IMR-90 (cell line): ENCODE data around the gene TRIP6. TPM values are rescaled to one million over a fixed set of nuclear protein-coding genes. Genes with fewer than 3 reads are reported as not detected.

ENCODE experiments used
- ATAC-seq: fragments of 200-7000 bp; cut with Tn5 transposase; 2 replicates; pipeline ENCODE4 v1.9.1; 2020; ENCODE audit warnings: low read depth, mild to moderate bottlenecking, moderate library complexity
- BruUV-seq: library from RNA; stranded (reverse); fragments of 400-500 nt; replicated peaks from 2 replicates; lab custom pipeline; 2021; lab: Mats Ljungman, UMichigan
- CTCF ChIA-PET: fragments of 300-600 bp; formaldehyde crosslinking; extraction: SDS; loops from one replicate; lab custom pipeline; 2021; ENCODE audit warnings: antibody characterized with exemption; lab: Yijun Ruan, JAX
- POLR2A ChIA-PET: fragments of 300-600 bp; sonication (Branson Sonifier 250); formaldehyde crosslinking; loops from one replicate; lab custom pipeline; 2022; ENCODE audit warnings: antibody characterized with exemption; ENCODE audit not compliant: unreplicated experiment; lab: Charles Lee
- DNase-seq: peaks from one replicate; pipeline ENCODE4 v3.0.0; 2013
- H2AFZ ChIP-seq: replicated peaks from 2 replicates; pipeline ENCODE3; 2013; ENCODE audit warnings: low read length, mild to moderate bottlenecking; ENCODE audit not compliant: poor library complexity
- H2AK5ac ChIP-seq: 2 replicates; pipeline ENCODE4 v1.6.1; 2013; ENCODE audit warnings: low read depth, low read length, inconsistent platforms
- H2AK9ac ChIP-seq: replicated peaks from 2 replicates; pipeline ENCODE3; 2013; ENCODE audit warnings: mild to moderate bottlenecking, low read depth, low read length, moderate library complexity; ENCODE audit not compliant: poor library complexity
- H2BK120ac ChIP-seq: 2 replicates; pipeline ENCODE4 v1.6.1; 2013; ENCODE audit warnings: low read depth, low read length, inconsistent platforms
- H2BK15ac ChIP-seq: 3 replicates; pipeline ENCODE4 v1.6.1; 2013; ENCODE audit warnings: low read depth, low read length, inconsistent platforms
- H2BK20ac ChIP-seq: 2 replicates; pipeline ENCODE4 v1.6.1; 2013; ENCODE audit warnings: low read depth, mild to moderate bottlenecking, inconsistent platforms, low read length, moderate library complexity
- H2BK5ac ChIP-seq: 2 replicates; pipeline ENCODE4 v1.6.1; 2013; ENCODE audit warnings: mild to moderate bottlenecking, low read depth, low read length, inconsistent platforms; ENCODE audit not compliant: poor library complexity, severe bottlenecking
- H3K14ac ChIP-seq: replicated peaks from 2 replicates; pipeline ENCODE4 v1.6.1; 2013; ENCODE audit warnings: low read depth, low read length, inconsistent platforms
- H3K18ac ChIP-seq: 2 replicates; pipeline ENCODE4 v1.6.1; 2013; ENCODE audit warnings: low read depth, low read length, control low read depth
- H3K23ac ChIP-seq: 2 replicates; pipeline ENCODE4 v1.6.1; 2013; ENCODE audit warnings: low read depth, low read length, inconsistent platforms
- H3K27ac ChIP-seq: 2 replicates; pipeline ENCODE4 v1.5.1; 2013; ENCODE audit warnings: mild to moderate bottlenecking, control low read depth, low read length; ENCODE audit not compliant: insufficient read depth
- H3K27me3 ChIP-seq: 2 replicates; pipeline ENCODE4 v1.6.1; 2013; ENCODE audit warnings: low read length; ENCODE audit not compliant: control insufficient read depth, insufficient read depth
- H3K36me3 ChIP-seq: 2 replicates; pipeline ENCODE4 v1.6.1; 2013; ENCODE audit warnings: low read length, mixed read lengths; ENCODE audit not compliant: control insufficient read depth, insufficient read depth
- H3K4ac ChIP-seq: 2 replicates; pipeline ENCODE4 v1.6.1; 2013; ENCODE audit warnings: low read depth, low read length, inconsistent platforms
- H3K4me1 ChIP-seq: 2 replicates; pipeline ENCODE4 v1.6.1; 2013; ENCODE audit warnings: low read length, mixed read lengths; ENCODE audit not compliant: control insufficient read depth, insufficient read depth
- H3K4me2 ChIP-seq: 2 replicates; pipeline ENCODE4 v1.6.1; 2013; ENCODE audit warnings: low read depth, mild to moderate bottlenecking, control low read depth, low read length, moderate library complexity
- H3K4me3 ChIP-seq: 2 replicates; pipeline ENCODE4 v1.5.1; 2013; ENCODE audit warnings: low read depth, mild to moderate bottlenecking, control low read depth, low read length, moderate library complexity; ENCODE audit not compliant: insufficient read depth
- H3K56ac ChIP-seq: 2 replicates; pipeline ENCODE4 v1.6.1; 2013; ENCODE audit warnings: low read length, inconsistent platforms; ENCODE audit not compliant: insufficient read depth; ENCODE audit errors: extremely low read depth
- H3K79me1 ChIP-seq, 2 experiments: 2 replicates each; pipeline ENCODE4 v1.6.1; 2013; ENCODE audit warnings: low read length in 2 of 2, inconsistent platforms in 1 of 2, low read depth in 1 of 2
- H3K9ac ChIP-seq: 2 replicates; pipeline ENCODE4 v1.6.1; 2013; ENCODE audit warnings: low read depth, low read length, control low read depth
- H3K9me1 ChIP-seq: 2 replicates; pipeline ENCODE4 v1.6.1; 2013; ENCODE audit warnings: low read length, inconsistent platforms; ENCODE audit not compliant: insufficient read depth
- H3K9me3 ChIP-seq: 2 replicates; pipeline ENCODE4 v1.6.1; 2013; ENCODE audit warnings: low read length; ENCODE audit not compliant: control insufficient read depth, insufficient read depth
- H4K20me1 ChIP-seq: 2 replicates; pipeline ENCODE4 v1.6.1; 2013; ENCODE audit warnings: low read length, inconsistent platforms; ENCODE audit not compliant: insufficient read depth
- H4K5ac ChIP-seq: 2 replicates; pipeline ENCODE4 v1.6.1; 2013; ENCODE audit warnings: mild to moderate bottlenecking, low read depth, low read length, control low read depth
- H4K8ac ChIP-seq, 2 experiments: 2 replicates each; pipeline ENCODE4 v1.6.1; 2013; ENCODE audit warnings: low read depth in 2 of 2, low read length in 2 of 2, control low read depth in 1 of 2, inconsistent platforms in 1 of 2
- H4K91ac ChIP-seq: 2 replicates; pipeline ENCODE4 v1.6.1; 2013; ENCODE audit warnings: low read depth, low read length, inconsistent platforms; ENCODE audit not compliant: insufficient read depth
- BHLHE40 ChIP-seq: fragments of 150-350 bp; IDR thresholded peaks from 2 replicates; pipeline ENCODE4 v1.6.1; 2016; ENCODE audit warnings: mild to moderate bottlenecking, low read depth, low read length
- CEBPB ChIP-seq: IDR thresholded peaks from 2 replicates; pipeline ENCODE4 v1.6.1; 2012; ENCODE audit warnings: low read depth, low read length, improper control_type of control experiment
- CHD1 ChIP-seq: IDR thresholded peaks from 2 replicates; pipeline ENCODE4 v1.6.1; 2012; ENCODE audit warnings: low read depth, low read length, improper control_type of control experiment
- FOS ChIP-seq: fragments of 150-350 bp; IDR thresholded peaks from 2 replicates; pipeline ENCODE4 v1.6.1; 2016; ENCODE audit warnings: low read depth, low read length
- MAFK ChIP-seq: IDR thresholded peaks from 2 replicates; pipeline ENCODE4 v1.6.1; 2012; ENCODE audit warnings: low read depth, low read length, improper control_type of control experiment
- MAZ ChIP-seq: IDR thresholded peaks from 2 replicates; pipeline ENCODE4 v1.6.1; 2012; ENCODE audit warnings: low read depth, mild to moderate bottlenecking, low read length, improper control_type of control experiment, moderate library complexity, borderline replicate concordance
- MXI1 ChIP-seq: IDR thresholded peaks from 2 replicates; pipeline ENCODE4 v1.6.1; 2012; ENCODE audit warnings: low read depth, mild to moderate bottlenecking, low read length, moderate library complexity, borderline replicate concordance
- NFE2L2 ChIP-seq: fragments of 150-350 bp; IDR thresholded peaks from 2 replicates; pipeline ENCODE4 v1.6.1; 2016; ENCODE audit warnings: low read depth, mild to moderate bottlenecking, low read length
- POLR2A ChIP-seq: IDR thresholded peaks from 2 replicates; pipeline ENCODE4 v1.6.1; 2012; ENCODE audit warnings: mild to moderate bottlenecking, low read depth, low read length
- RAD21 ChIP-seq: IDR thresholded peaks from 2 replicates; pipeline ENCODE4 v1.6.1; 2012; ENCODE audit warnings: low read length, improper control_type of control experiment
- RCOR1 ChIP-seq: IDR thresholded peaks from 2 replicates; pipeline ENCODE4 v1.6.1; 2012; ENCODE audit warnings: mild to moderate bottlenecking, low read length, improper control_type of control experiment; ENCODE audit not compliant: insufficient replicate concordance
- RFX5 ChIP-seq: IDR thresholded peaks from 2 replicates; pipeline ENCODE4 v1.8.0; 2012; ENCODE audit warnings: low read depth, mild to moderate bottlenecking, low read length, moderate library complexity
- SMC3 ChIP-seq: fragments of 150-350 bp; IDR thresholded peaks from 2 replicates; pipeline ENCODE4 v1.6.1; 2016; ENCODE audit warnings: low read depth, mild to moderate bottlenecking, antibody characterized with exemption, low read length, moderate library complexity
- WGBS, 2 experiments: methylation state at CpG; one replicate each; pipeline versions ENCODE4 v1.1.5 to v1.1.7; 2013; ENCODE audit warnings: missing lambda C conversion rate in 2 of 2; ENCODE audit not compliant: insufficient read length in 1 of 2; ENCODE audit errors: extremely low coverage in 2 of 2; 5-methylcytosine and 5-hydroxymethylcytosine counted together
- dilution Hi-C: fragments of 300-500 bp; cut with HindIII; formaldehyde crosslinking; loops from one replicate; pipeline ENCODE4 v1.14.3; 2018; ENCODE audit warnings: low sequenced_read_pairs; ENCODE audit not compliant: unreplicated experiment
- in situ Hi-C: fragments of 300-500 bp; cut with MboI; formaldehyde crosslinking; loops from 3 replicates; pipeline ENCODE4 v1.14.3; 2019; ENCODE audit warnings: low sequenced_read_pairs, inconsistent platforms, mixed read lengths
- intact Hi-C: fragments of 100-400 bp; cut with micrococcal nuclease; formaldehyde crosslinking; loops from 2 replicates; pipeline ENCODE4 v1.10.0; 2022
- polyA plus RNA-seq, 3 experiments: library from polyadenylated mRNA; depleted of rRNA; stranded (reverse); fragments of >200 nt; gene quantifications; 2 replicates each; pipeline ENCODE4 v1.2.3, GENCODE V29; 2012; ENCODE audit warnings: low replicate concordance in 1 of 3
- total RNA-seq: library from RNA; depleted of rRNA; stranded (reverse); fragments of >200 nt; gene quantifications from 2 replicates; pipeline ENCODE4 v1.2.3, GENCODE V29; 2012
- TF ChIP-seq, protein P1 (sequence below): conservative IDR thresholded peaks from 2 replicates; pipeline ENCODE4 v1.5.1; 2012; ENCODE audit warnings: mild to moderate bottlenecking, low read depth, low read length, improper control_type of control experiment
- TF ChIP-seq, protein P2 (sequence below): fragments of 150-350 bp; IDR thresholded peaks from 2 replicates; pipeline ENCODE4 v1.6.1; 2016; ENCODE audit warnings: low read depth, mild to moderate bottlenecking, low read length, moderate library complexity, borderline replicate concordance
- TF ChIP-seq, protein P3 (sequence below): fragments of 150-350 bp; IDR thresholded peaks from 2 replicates; pipeline ENCODE4 v1.6.1; 2017; ENCODE audit warnings: mild to moderate bottlenecking, antibody characterized with exemption, low read length, low read depth

TRIP6 gene
- total and polyA plus RNA-seq, 2 of the 4 experiments (the other 2 are of a cell fraction), result 36.4 to 72.3 TPM

DNA sequence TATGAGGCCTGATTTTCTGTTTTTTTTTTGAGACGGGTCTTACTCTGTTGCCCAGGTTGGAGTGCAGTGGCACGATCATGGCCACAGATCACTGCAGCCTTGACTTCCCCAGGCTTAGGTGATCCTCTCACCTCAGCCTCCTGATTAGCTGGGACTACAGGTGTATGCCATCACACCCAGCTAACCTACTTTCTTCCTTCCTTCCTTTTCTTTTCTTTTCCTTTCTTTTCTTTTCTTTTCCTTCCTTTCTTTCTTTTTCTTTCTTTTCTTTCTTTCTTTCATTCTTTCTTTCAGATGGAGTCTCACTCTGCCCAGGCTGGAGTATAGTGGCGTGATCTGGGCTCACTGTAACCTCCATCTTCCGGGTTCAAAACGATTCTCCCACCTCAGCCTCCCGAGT is 11.5 kb downstream of the TRIP6 start:
- H2BK120ac ChIP-seq, result no peak overlapping the region
- intact Hi-C loops, result no loop called here
- TF ChIP-seq, protein P1, sequence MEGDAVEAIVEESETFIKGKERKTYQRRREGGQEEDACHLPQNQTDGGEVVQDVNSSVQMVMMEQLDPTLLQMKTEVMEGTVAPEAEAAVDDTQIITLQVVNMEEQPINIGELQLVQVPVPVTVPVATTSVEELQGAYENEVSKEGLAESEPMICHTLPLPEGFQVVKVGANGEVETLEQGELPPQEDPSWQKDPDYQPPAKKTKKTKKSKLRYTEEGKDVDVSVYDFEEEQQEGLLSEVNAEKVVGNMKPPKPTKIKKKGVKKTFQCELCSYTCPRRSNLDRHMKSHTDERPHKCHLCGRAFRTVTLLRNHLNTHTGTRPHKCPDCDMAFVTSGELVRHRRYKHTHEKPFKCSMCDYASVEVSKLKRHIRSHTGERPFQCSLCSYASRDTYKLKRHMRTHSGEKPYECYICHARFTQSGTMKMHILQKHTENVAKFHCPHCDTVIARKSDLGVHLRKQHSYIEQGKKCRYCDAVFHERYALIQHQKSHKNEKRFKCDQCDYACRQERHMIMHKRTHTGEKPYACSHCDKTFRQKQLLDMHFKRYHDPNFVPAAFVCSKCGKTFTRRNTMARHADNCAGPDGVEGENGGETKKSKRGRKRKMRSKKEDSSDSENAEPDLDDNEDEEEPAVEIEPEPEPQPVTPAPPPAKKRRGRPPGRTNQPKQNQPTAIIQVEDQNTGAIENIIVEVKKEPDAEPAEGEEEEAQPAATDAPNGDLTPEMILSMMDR, result no peak
- no peak for TF ChIP-seq NFE2L2
- TF ChIP-seq RAD21, result no peak
- no peak for TF ChIP-seq POLR2A
- TF ChIP-seq MAFK, result no peak
- TF ChIP-seq CEBPB, result no peak
- TF ChIP-seq MXI1, result no peak
- TF ChIP-seq SMC3, result no peak
- no peak for TF ChIP-seq FOS
- no peak for TF ChIP-seq CHD1
- TF ChIP-seq BHLHE40, result no peak
- TF ChIP-seq RFX5, result no peak
- no peak for TF ChIP-seq MAZ
- TF ChIP-seq RCOR1, result no peak
- TF ChIP-seq, protein P2, sequence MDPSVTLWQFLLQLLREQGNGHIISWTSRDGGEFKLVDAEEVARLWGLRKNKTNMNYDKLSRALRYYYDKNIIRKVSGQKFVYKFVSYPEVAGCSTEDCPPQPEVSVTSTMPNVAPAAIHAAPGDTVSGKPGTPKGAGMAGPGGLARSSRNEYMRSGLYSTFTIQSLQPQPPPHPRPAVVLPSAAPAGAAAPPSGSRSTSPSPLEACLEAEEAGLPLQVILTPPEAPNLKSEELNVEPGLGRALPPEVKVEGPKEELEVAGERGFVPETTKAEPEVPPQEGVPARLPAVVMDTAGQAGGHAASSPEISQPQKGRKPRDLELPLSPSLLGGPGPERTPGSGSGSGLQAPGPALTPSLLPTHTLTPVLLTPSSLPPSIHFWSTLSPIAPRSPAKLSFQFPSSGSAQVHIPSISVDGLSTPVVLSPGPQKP, result no peak
- TF ChIP-seq, protein P3, sequence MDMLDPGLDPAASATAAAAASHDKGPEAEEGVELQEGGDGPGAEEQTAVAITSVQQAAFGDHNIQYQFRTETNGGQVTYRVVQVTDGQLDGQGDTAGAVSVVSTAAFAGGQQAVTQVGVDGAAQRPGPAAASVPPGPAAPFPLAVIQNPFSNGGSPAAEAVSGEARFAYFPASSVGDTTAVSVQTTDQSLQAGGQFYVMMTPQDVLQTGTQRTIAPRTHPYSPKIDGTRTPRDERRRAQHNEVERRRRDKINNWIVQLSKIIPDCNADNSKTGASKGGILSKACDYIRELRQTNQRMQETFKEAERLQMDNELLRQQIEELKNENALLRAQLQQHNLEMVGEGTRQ, result no peak
- no peak overlapping the region for H2AFZ ChIP-seq
- no peak overlapping the region for H3K4ac ChIP-seq
- H3K4me3 ChIP-seq, result no peak overlapping the region
- H3K27me3 ChIP-seq, result no peaks in the 10 kb centered on the region
- H3K4me2 ChIP-seq, result no peak overlapping the region
- no peak overlapping the region for H3K14ac ChIP-seq
- H3K18ac ChIP-seq, result no peak overlapping the region
- dilution Hi-C loops, result no loop called here
- ChIA-PET POLR2A (interaction anchor here (0.6 kb wide), 1 partner anchor 12 kb away, joined by 4 read pairs; no protein-coding TSS in a partner anchor), CTCF (no interaction called here)
- H3K27ac ChIP-seq, result no peak overlapping the region
- no peak overlapping the region for H4K91ac ChIP-seq
- WGBS, 2 experiments, result 84% methylated on average over 2 of the region's 6 CpGs; no CpG with 5 or more reads in 1 of the 2 experiments
- no peak for ATAC-seq
- H4K8ac ChIP-seq, result no peak overlapping the region
- H3K79me1 ChIP-seq, result peaks cover 29 to 56% of the 10 kb centered on the region in 2 experiments
- H2BK15ac ChIP-seq, result no peak overlapping the region
- H3K23ac ChIP-seq, result no peak overlapping the region
- H3K9me1 ChIP-seq, result peaks cover 5% of the 10 kb centered on the region; the same call in 1 of the 2 replicates
- peaks cover 53% of the 10 kb centered on the region for H3K36me3 ChIP-seq
- H2BK5ac ChIP-seq, result no peak overlapping the region
- H3K9ac ChIP-seq, result no peak overlapping the region
- H4K20me1 ChIP-seq, result peaks cover 56% of the 10 kb centered on the region
- no peak overlapping the region for H2BK20ac ChIP-seq
- no peak overlapping the region for H2AK5ac ChIP-seq
- DNase-seq, result no peak
- in situ Hi-C loops, result no loop called here
- peaks cover 11% of the 10 kb centered on the region for H3K4me1 ChIP-seq
- no peak overlapping the region for H4K5ac ChIP-seq
- H2AK9ac ChIP-seq, result no peak overlapping the region
- H3K56ac ChIP-seq, result no peak overlapping the region
- no peaks in the 10 kb centered on the region for H3K9me3 ChIP-seq
- BruUV-seq, result no TSS peak
